ENCODE data around the gene ASB18. TPM values are rescaled to one million over a fixed set of nuclear protein-coding genes. Genes with fewer than 3 reads are reported as not detected.

Gene ASB18
- total RNA-seq: not detected

DNA sequence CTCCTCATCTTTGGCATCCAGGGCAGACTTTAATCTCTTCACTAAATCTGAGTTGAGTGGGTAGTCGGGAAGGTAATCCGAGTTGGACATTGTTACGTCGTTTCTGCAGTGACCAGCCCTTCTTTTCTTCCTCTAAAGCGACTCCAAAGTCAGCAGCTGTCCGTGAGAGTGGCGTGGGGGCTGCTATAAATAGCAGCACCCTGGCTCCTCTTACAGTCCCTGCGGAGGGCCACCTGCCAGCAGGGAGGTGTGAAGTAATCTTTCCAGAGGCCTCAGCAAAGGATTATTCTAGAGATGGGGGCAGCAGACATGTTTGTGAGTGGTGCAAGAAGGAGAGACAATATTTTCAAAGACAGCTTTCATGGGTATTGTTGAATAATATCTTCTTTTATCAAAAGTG, at the start of gene ASB18:
Gene ASB18 (minus strand): TSS at position 151 of the 400 bp plus-strand sequence. CDS start 61 bp downstream, at position 90.
- DNase-seq (ENCODE audit: low spot score) (no peak), ATAC-seq (ENCODE audit: low FRiP score) (no peak)
- no peak for TF ChIP-seq CTCF (IDR thresholded peaks at IDR 0.05)

DNA sequence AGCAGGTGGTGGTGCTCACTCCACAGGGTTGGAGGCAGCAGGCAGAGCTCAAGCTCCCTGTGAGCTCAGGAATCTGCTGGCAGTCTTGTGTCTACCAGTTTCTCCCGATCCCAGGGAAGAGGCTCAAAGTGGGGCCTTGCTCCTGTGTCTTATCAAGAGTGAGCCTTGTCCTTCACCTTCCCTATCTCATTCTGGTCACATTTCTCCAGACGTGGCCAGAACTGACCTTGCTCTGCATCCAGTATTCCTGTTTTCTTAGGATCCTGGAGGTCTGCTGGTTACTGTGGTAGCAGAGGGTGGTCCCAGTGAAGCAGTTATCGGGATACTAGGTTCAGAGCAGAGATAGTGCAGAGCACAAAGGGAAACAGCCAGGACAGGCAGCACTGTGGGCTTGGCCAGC, 47.1 kb upstream of the ASB18 start:
- TF ChIP-seq CTCF (IDR thresholded peaks at IDR 0.05): no peak
- DNase-seq (ENCODE audit: low spot score) (no peak), ATAC-seq (ENCODE audit: low FRiP score) (no peak)

GRCh38 chr2:236309669-236310029, 45.4 kb upstream of the ASB18 start:
- ATAC-seq (ENCODE audit: low FRiP score) (no peak), DNase-seq (ENCODE audit: low spot score) (no peak)
- no peak for TF ChIP-seq CTCF (IDR thresholded peaks at IDR 0.05)

DNA sequence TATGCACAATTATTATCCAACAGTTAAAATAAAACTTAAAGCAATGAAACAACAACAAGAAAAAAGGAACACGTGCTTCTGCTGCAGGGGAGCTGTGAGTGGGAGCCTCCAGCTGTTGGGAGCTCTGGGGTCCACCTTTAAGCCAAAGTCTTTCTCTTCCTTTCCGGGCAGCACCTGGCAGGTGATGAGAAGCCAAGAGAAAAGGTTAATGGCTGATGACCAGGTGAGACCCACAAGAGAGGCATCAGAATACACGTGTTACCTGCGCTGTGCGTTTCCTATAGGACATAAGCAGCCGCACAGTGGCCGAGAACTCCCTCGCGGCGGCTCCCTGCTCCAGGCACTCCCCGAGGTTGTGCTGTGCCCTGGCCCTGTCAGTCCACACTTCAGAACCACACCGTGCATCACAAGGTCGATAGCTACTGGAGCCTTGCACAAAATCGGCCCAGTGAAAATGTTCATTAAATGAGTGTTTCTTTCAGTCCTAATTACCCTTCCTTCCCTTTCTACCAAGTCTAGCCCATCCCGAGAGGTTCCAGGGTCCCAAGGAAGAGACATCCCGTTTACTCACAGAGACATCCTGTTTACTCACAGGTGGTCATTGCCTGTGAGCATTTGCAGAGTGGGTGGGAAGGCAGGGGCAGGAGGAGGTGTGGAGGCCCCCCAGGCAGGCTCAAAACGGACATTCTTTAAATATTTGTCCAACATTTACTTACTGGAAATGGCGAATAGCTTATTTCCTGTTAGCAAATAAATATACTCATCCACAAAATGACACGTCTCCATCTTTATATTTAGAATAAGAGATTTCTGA, 44.9 kb upstream of the ASB18 start:
- no peak for ATAC-seq (ENCODE audit: low FRiP score)
- TF ChIP-seq CTCF (IDR thresholded peaks at IDR 0.05): no peak
- no peak for DNase-seq (ENCODE audit: low spot score)

- DNase-seq (ENCODE audit: low spot score): no peak
- no peak for TF ChIP-seq CTCF (IDR thresholded peaks at IDR 0.05)
- ATAC-seq (ENCODE audit: low FRiP score): no peak
Measured at GRCh38 chr2:236307641-236308040, 43.4 kb upstream of the ASB18 start.

DNA sequence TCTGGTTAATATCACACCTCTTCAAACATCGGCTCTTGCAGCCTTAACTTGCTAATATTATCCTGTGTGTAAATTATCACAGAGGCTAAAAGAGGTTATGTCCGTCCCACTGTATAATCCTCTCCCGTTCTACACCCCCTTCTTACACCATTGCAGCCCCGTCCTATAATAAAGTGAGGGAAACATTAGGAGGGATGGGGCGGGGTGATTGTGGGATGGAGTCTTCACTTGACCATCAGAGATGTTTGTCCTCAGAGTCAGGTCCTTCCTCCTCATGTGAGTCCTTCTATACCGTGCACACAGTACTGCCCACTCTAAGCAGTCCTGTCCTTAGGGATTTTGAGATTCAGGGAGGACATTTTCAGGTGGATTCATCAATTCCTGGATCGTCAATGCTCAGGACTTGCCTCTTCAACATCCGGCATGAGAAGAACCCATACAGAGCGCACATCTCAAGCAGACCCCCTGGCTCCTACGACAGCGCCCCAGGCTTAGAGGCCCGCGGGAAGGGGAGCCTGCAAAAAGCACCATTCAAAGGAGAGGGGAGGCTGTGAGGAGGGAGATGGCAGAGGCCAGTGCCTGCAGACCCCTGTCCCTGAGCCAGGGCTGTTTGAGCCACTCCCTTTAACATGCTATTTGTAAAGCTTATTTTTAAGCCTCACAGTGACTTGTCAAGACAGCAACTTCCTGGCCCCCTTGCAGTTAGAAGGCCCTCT, 42.8 kb upstream of the ASB18 start:
- ATAC-seq (ENCODE audit: low FRiP score): no peak
- DNase-seq (ENCODE audit: low spot score): no peak
- no peak for TF ChIP-seq CTCF (IDR thresholded peaks at IDR 0.05)

Data from omental fat pad (tissue), 4 donors.